ENCODE results near the gene TPRG1L.

Gene TPRG1L

DNA sequence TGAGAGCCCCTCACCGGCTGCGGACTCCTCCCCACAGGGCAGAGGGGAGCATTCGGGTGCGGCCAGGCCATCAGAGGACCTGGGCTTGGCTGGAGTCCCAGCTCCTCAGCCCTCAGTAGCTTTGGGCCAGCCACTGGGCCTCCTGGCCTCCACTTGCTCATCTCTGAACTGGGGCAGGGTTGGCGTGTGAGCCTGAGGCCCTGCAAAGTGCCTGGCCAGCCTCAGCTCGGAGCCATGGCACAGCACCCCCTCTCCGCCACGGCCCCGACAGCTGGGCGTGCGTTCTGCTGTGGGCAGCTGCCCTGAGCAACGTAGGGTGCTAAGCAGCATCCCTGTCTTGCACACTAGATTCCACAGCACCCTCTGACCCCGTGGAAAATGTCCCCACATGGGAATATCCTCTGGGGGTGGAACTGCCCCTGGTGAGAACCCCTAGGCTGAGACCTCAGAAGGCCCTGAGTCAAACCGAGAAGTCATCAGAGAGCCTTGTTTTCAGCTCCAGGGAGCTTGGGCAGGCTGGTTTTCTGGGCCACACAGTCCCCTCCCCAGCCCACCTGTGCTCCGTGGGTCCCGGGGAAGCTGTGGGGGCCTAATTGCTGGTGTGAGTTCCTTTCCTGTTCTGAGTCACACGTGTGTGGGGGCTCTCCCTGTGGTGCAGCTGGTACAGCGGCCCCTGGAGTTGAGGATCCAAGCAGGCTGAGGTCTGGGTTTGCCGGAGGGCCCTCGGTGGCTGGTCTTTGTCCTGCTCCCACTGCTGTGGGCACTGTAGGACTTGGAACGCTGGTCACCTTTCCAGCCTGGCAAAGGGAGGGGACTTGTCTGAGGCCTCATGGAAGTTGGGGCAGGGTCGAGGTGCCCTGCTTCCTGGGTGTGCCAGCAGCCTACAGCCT lies 52.0 kb downstream of the TPRG1L start:
- H3K27me3 ChIP-seq (ENCODE audit: control insufficient read depth, insufficient read depth, low read length), result peaks cover 22% of the 10 kb centered on the region; the same call in 1 of the 2 replicates
- no peak overlapping the region for H3K9ac ChIP-seq (ENCODE audit: low read length)
- H3K4me3 ChIP-seq (ENCODE audit: low read depth, low read length), result no peak overlapping the region
- H3K9me3 ChIP-seq (ENCODE audit: control insufficient read depth, insufficient read depth, low read depth, low read length), result no peaks in the 10 kb centered on the region
- H3K4me1 ChIP-seq (ENCODE audit: control insufficient read depth, insufficient read depth, low read length), result peaks cover 25% of the 10 kb centered on the region
- no peak overlapping the region for H3K27ac ChIP-seq (ENCODE audit: low read depth, low read length)
- no peaks in the 10 kb centered on the region for H3K36me3 ChIP-seq (ENCODE audit: control insufficient read depth, insufficient read depth, low read length)

DNA sequence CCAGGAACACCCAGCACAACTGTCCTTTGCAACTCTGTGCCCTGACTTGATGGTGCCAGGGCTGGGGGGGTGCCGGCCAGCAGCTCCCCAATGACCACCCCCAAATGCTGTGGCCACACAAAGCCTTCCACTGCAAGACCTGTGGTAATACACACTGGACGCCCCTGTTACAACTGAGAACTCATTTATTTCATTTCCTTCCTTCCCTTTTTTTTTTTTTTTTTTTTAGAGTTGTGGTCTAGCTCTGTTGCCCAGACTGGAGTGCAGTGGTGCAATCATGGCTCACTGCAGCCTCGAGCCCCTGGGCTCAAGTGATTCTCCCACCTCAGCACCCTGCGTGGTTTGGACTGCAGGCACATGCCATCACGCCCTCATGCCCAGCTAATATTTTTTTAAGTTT lies 52.7 kb downstream of the TPRG1L start:
- no peak overlapping the region for H3K9ac ChIP-seq (ENCODE audit: low read length)
- no peak overlapping the region for H3K27ac ChIP-seq (ENCODE audit: low read depth, low read length)
- H3K36me3 ChIP-seq (ENCODE audit: control insufficient read depth, insufficient read depth, low read length), result no peaks in the 10 kb centered on the region
- peaks cover 21% of the 10 kb centered on the region for H3K4me1 ChIP-seq (ENCODE audit: control insufficient read depth, insufficient read depth, low read length)
- H3K9me3 ChIP-seq (ENCODE audit: control insufficient read depth, insufficient read depth, low read depth, low read length), result no peaks in the 10 kb centered on the region
- H3K4me3 ChIP-seq (ENCODE audit: low read depth, low read length), result no peak overlapping the region
- peaks cover 16% of the 10 kb centered on the region; the same call in 1 of the 2 replicates for H3K27me3 ChIP-seq (ENCODE audit: control insufficient read depth, insufficient read depth, low read length)

DNA sequence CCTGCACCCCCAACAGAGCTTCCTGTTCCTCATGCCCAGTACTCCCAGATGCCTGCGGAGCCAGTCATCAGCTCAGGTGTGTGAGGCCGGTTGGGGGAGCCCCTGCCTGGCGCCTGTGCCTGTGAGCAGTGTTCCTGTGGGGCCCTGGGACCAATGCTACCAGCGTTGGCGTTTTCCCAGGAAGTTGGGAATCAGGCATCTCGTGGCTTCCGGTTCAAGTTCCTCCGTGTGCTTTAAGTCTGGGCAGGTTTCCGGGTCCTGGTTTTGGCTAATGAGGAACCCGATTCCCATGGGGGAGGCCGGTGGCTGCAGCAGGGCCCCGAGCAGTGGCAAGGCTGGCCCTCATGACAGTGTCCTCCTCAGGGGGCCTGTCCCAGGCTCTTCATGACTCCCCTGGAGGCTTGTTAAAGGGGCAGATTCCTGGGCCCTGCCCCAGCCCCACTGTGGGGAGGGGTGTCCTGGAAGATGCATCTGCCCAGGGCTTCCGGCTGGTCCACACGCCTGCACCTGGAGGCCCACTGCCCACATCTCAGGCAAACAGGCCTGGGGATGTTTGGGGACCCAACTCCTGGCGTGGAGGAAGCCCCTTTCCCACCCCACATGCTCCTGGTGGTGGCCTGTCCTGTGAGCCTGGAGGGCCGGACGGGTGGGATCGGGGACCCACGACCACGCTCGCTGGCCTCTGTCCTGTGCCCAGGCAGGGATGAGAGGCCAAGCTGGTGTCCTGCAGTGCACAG lies 53.7 kb downstream of the TPRG1L start:
- peaks cover 14% of the 10 kb centered on the region; the same call in 1 of the 2 replicates for H3K27me3 ChIP-seq (ENCODE audit: control insufficient read depth, insufficient read depth, low read length)
- no peaks in the 10 kb centered on the region for H3K36me3 ChIP-seq (ENCODE audit: control insufficient read depth, insufficient read depth, low read length)
- H3K9me3 ChIP-seq (ENCODE audit: control insufficient read depth, insufficient read depth, low read depth, low read length), result no peaks in the 10 kb centered on the region
- peaks cover 21% of the 10 kb centered on the region for H3K4me1 ChIP-seq (ENCODE audit: control insufficient read depth, insufficient read depth, low read length)
- no peak overlapping the region for H3K9ac ChIP-seq (ENCODE audit: low read length)
- no peak overlapping the region for H3K27ac ChIP-seq (ENCODE audit: low read depth, low read length)
- no peak overlapping the region for H3K4me3 ChIP-seq (ENCODE audit: low read depth, low read length)

DNA sequence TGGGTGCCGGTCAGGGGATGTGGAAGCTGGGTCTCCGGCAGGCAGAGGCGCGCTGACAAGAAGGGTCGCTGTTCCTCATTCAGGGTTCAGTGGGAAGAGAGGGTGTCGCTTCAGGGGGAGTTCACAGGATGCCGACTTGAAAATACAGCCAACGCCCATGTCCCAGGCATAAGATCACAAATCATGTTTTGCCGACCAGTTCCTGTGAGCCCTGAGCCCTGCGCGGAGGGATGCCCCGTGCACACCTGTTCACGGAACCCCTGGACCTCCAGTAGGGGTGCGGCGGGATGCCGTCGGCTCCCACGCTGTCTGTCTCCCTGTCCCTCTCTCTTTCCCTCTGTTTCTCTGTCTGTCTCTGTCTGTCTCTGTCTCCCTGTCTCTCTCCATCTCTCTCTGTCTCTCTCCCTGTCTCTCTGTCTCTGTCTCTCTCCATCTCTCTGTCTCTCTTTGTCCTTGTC lies 54.3 kb downstream of the TPRG1L start:
- Histone ChIP-seq H3K9ac (ENCODE audit: low read length) (no peak overlapping the region), H3K4me3 (ENCODE audit: low read depth, low read length) (no peak overlapping the region), H3K4me1 (ENCODE audit: control insufficient read depth, insufficient read depth, low read length) (peaks cover 18% of the 10 kb centered on the region), H3K9me3 (ENCODE audit: control insufficient read depth, insufficient read depth, low read depth, low read length) (no peaks in the 10 kb centered on the region), H3K27me3 (ENCODE audit: control insufficient read depth, insufficient read depth, low read length) (peaks cover 16% of the 10 kb centered on the region), H3K36me3 (ENCODE audit: control insufficient read depth, insufficient read depth, low read length) (no peaks in the 10 kb centered on the region), H3K27ac (ENCODE audit: low read depth, low read length) (no peak overlapping the region)
